HG02798 (cell line): ENCODE measurements around the gene SKAP2.

Source experiments
- ATAC-seq: cut with Tn5 transposase; IDR thresholded peaks from one replicate; pipeline ENCODE4 v1.9.1; 2021; ENCODE audit warnings: mild to moderate bottlenecking; ENCODE audit not compliant: unreplicated experiment, poor library complexity

Gene SKAP2

DNA sequence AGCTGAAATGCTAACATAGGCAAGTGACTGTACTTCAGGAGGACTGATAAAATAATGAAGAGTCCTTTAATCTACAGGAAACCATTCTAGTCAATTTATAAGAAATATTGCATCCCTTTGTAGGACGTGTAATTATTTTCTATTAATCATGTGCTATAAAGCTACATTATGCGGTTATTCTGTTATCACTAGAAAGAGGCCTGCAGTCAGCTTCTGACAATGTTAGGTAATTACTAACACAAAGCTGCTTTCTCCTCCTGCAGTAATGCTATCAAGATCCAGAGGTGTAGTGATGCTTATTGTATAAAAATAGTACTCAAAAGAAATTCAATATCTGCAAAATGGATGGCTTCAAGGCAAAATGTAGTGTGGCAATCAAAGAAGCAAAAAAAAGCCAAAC lies 191.1 kb downstream of the SKAP2 start:
- ATAC-seq = no peak

- no peak for ATAC-seq
Measured at GRCh38 chr7:26670841-26671240, 193.5 kb downstream of the SKAP2 start.

DNA sequence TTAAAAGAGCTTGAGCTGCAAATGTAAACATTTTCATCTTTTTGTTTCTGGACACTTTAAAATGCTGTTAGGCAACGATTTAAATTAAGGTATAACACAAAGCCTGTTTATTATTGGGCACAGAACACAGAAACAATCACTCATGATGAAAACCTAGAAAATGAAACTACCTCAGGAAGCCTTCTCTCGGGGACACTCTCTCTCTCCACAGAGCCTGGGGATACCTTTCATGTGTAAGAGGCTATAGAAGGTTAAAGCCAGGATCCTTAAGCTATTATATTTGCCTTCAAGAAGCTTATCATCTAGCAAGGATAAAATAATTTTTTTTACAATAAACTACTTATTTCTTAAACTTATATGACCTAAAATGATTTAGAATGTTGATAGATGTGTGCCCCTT lies 194.1 kb downstream of the SKAP2 start:
- no peak for ATAC-seq

- ATAC-seq = no peak
Measured at GRCh38 chr7:26668821-26669220, 195.6 kb downstream of the SKAP2 start.

DNA sequence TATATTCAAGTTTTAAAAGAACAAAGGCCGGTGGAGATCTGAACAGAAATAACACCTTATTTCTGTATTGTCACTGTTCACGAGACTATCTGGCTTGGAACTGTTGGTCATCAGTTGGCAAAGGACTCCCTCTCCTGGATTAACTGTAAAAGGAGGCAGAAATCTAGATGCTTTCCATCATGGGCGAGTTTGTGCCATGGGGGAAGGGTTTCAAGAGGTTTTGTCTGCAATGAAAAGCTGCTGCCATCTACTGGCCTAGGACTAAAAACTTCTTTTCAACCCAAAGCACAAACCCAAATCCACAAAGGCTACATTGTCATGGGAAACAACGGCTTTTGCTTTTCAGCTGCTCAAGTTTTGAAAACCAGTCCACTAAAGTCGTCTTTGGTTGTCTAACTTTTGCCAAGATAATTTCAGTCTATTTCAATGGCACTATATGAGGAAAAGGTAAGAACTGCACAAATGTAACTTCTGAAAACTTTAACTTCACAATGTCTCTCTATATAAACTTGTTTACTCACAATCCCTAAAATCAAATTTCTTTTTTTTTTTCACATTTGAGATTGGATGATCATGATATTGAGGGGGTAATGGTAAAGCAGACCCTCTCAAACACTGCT lies 196.8 kb downstream of the SKAP2 start:
- ATAC-seq = no peak

GRCh38 chr7:26664735-26665416 lies 199.5 kb downstream of the SKAP2 start:
- ATAC-seq = no peak

GRCh38 chr7:26664274-26664673 lies 200.1 kb downstream of the SKAP2 start:
- ATAC-seq = no peak

DNA sequence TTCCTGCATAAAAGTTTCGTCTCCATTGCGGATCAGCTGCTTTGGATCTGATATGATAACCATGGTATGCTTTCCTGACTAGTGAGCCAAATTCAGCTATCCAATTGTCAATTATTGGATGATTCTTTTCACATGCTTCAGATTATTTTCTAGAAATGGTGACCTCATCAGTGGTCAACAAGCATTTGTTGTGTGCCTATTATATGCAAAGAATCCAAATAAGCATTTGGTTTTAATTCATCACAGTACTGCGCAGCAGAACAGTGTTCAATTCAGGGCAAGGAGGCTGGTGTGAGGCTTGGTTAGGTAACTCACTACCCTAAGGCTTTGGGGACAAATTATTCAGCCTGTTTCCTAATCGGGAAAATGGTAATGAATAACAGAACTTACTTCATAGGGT lies 200.5 kb downstream of the SKAP2 start:
- ATAC-seq = no peak

DNA sequence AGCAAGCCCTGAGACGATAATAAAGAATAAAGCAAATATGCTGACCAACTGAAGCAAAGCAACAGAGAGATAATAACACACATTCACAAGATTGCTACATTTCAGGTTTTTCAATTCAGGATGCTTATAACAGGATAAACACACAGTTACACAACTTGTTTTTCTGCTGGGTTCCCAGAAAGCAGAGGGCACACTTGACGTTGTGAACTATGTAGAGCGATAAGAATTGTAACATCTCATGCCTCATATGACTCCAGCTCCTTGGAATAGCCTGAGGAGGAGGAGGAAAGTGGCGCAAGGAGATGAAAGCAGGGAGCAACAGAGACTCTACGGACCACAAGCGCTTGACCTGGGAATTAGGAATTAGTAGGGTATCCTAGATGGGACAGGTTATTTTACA lies 201.7 kb downstream of the SKAP2 start:
- ATAC-seq = no peak

- no peak for ATAC-seq
Measured at GRCh38 chr7:26659121-26659520, 205.3 kb downstream of the SKAP2 start.

DNA sequence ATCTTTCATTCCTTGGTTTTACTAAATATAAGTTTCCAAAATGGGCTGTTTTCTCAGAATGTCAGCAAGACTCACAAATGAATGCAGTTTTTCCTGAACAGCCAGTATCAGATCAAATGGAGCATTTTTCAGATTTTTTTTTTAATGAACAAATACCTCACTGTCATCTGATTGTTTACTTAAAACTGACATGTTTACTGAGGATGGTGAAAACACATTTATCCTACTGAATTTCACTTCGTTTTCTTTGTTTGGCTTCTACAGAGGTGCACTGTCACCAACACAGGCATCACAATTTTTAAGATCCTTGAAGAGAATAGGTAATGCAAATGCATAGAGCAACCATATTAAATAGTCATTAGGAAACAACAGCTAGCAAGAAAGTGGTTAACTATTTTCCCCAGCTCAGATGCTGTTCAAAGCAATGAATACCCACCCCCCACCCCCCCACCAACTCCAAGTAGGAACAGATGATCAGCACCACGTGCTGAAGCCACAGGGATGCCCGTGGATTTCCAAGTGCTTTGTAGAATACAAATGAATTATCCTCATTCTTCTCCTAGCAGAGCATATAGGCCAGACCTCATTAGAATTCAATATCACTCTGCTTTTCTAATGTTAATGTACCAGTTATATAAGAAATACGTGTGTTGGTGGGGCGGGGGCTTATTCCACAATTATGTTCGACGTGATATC lies 205.9 kb downstream of the SKAP2 start:
- ATAC-seq = no peak

GRCh38 chr7:26657686-26658388 lies 206.6 kb downstream of the SKAP2 start:
- ATAC-seq = no peak

GRCh38 chr7:26657206-26657641 lies 207.2 kb downstream of the SKAP2 start:
- ATAC-seq = no peak

DNA sequence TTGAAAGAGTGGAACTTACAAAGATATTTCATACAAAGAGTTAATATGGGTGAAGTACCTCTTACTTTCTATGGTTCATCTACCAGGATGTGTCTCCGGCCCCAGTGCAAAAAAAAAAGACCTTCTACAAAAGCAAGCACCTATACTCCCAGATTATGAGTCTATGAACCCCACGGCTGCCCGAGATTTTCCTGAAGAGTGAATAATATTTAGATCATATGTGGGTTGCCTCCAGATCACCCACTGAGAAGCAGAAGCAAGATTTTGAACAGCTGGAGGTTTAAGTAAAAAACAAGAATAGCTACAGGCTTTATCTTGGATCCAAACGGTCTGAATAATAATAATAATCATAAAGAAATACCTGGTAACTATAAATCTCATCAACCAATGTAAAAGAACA lies 207.7 kb downstream of the SKAP2 start:
- no peak for ATAC-seq

GRCh38 chr7:26655781-26656180 lies 208.6 kb downstream of the SKAP2 start:
- ATAC-seq = no peak

- ATAC-seq = no peak
Measured at GRCh38 chr7:26653430-26654399, 210.7 kb downstream of the SKAP2 start.

- no peak for ATAC-seq
Measured at GRCh38 chr7:26652401-26653100, 211.8 kb downstream of the SKAP2 start.

- no peak for ATAC-seq
Measured at GRCh38 chr7:26650103-26650502, 214.3 kb downstream of the SKAP2 start.

DNA sequence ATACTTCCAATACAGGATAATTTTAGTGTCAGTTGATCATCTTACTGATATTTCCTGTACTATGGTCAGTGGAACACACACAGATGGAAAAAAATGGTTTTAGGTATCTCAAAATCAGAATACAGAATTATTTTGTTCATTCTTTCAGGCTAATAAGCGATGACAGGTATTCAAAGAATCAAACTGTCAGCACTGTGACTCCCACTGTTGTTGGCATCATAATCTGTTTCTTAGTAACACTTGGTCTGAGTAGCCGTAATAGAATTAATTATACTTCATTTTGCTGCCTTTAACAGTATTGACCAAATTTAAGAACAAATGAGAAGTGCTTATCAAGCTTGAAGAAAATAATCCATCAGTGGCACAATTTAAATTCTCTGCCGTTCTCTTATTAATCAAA lies 215.0 kb downstream of the SKAP2 start:
- no peak for ATAC-seq
